ENCODE data around the gene SSUH2. TPM values are rescaled to one million over a fixed set of nuclear protein-coding genes. Genes with fewer than 3 reads are reported as not detected.

Gene SSUH2
- total and polyA plus RNA-seq, 2 donors from 2014 or later = 0.44 to 0.88 TPM

DNA sequence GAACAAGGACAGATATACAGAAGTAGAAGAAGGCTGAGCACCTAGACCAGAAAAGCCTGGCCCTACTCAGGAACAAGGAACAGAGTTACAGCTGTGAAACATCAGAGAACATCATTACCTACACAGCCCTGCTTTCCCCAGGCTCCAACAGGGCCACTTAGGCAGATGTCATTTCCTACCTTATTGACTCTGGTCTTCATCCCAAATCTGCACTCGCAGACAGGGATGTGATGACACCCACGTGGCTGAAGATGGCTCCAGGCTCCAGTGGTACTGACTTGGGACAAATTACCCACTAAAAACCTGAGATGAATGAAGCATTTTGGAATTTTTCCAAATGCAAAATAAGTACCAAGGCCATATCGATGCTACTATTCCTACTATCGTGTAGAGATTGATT is 18.0 kb upstream of the SSUH2 start:
- H3K9ac ChIP-seq (ENCODE audit: low read length in 3 of 3) = no peak overlapping the region
- no peak for FAIRE-seq
- DNase-seq = no peak
- H3K27ac ChIP-seq (ENCODE audit: low read depth in 2 of 2, low read length in 2 of 2) = no peak overlapping the region
- H3K27me3 ChIP-seq (ENCODE audit: control insufficient read depth, insufficient read depth, low read length) = no peaks in the 10 kb centered on the region
- H3K9me3 ChIP-seq (ENCODE audit: control insufficient read depth in 2 of 3, insufficient read depth in 1 of 3, low read length in 3 of 3) = no peaks in the 10 kb centered on the region
- H3K4me3 ChIP-seq (ENCODE audit: low read length in 3 of 3) = no peak overlapping the region
- TF ChIP-seq, protein P1, sequence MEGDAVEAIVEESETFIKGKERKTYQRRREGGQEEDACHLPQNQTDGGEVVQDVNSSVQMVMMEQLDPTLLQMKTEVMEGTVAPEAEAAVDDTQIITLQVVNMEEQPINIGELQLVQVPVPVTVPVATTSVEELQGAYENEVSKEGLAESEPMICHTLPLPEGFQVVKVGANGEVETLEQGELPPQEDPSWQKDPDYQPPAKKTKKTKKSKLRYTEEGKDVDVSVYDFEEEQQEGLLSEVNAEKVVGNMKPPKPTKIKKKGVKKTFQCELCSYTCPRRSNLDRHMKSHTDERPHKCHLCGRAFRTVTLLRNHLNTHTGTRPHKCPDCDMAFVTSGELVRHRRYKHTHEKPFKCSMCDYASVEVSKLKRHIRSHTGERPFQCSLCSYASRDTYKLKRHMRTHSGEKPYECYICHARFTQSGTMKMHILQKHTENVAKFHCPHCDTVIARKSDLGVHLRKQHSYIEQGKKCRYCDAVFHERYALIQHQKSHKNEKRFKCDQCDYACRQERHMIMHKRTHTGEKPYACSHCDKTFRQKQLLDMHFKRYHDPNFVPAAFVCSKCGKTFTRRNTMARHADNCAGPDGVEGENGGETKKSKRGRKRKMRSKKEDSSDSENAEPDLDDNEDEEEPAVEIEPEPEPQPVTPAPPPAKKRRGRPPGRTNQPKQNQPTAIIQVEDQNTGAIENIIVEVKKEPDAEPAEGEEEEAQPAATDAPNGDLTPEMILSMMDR (IDR thresholded peaks at IDR 0.05; ENCODE audit: borderline replicate concordance, extremely low read depth, insufficient read depth) = no peak
- H3K4me1 ChIP-seq (ENCODE audit: control insufficient read depth in 2 of 3, insufficient read depth in 2 of 3, low read depth in 1 of 3, low read length in 3 of 3) = peaks cover 6 to 11% (median 7%) of the 10 kb centered on the region in 3 donors
- no peaks in the 10 kb centered on the region for H3K36me3 ChIP-seq (ENCODE audit: control insufficient read depth in 2 of 3, insufficient read depth in 3 of 3, low read length in 3 of 3)
- intact Hi-C loops (cut with DNase I) = no loop called here

DNA sequence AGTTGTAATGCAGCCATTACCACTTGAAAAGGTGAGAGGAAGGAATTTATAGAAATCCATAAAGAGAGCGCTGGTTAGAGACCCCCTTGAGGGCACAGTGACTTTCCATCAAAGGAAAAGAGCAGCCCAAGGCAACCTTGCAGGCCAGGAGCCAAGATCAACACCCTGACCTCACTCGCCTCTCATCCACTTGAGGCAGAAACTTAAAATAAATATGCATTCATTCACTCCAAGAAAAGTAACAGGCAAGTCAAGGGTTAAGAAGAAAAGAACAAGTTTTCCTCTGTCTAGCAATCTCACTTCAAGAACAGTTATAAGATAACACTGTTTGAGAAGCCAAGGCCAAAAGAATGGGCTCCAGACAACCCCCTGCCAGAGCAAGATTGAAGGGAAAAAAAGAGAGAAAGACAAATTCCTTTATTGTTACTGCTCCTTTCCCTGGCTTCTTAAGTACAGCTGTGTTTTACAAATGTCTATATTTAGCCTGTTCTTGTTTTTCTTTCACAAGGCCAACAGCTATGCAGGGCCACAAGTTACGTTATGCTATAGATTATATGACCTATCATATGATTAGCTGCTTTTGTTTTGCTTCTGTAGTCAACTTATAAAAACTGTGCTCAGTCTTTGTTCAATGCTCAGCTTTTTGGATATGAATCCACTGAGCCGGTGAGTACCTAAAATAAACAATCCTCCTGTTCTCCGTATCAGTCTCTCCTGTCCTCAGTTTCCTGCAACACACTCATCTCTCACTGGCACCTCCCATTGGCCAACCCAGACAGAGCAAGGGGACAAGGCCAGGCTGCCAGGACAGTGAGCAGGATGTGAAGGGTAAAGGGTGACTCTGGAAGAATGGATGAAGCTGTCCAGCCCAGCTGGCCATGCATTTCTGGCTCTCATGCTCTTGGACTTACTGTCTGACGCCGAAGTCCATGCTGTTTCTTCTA is 15.8 kb upstream of the SSUH2 start:
- H3K9me3 ChIP-seq (ENCODE audit: control insufficient read depth in 2 of 3, insufficient read depth in 1 of 3, low read length in 3 of 3) = no peaks in the 10 kb centered on the region
- no peaks in the 10 kb centered on the region for H3K36me3 ChIP-seq (ENCODE audit: control insufficient read depth in 2 of 3, insufficient read depth in 3 of 3, low read length in 3 of 3)
- no peak overlapping the region for H3K27ac ChIP-seq (ENCODE audit: low read depth in 2 of 2, low read length in 2 of 2)
- no peak overlapping the region for H3K4me3 ChIP-seq (ENCODE audit: low read length in 3 of 3)
- intact Hi-C loops (cut with DNase I) = no loop called here
- TF ChIP-seq, protein P1 (IDR thresholded peaks at IDR 0.05; ENCODE audit: borderline replicate concordance, extremely low read depth, insufficient read depth) = no peak
- no peaks in the 10 kb centered on the region for H3K27me3 ChIP-seq (ENCODE audit: control insufficient read depth, insufficient read depth, low read length)
- DNase-seq (peak in 2 of 5 donors; percentile 56 to 81), FAIRE-seq (no peak)
- no peak overlapping the region for H3K9ac ChIP-seq (ENCODE audit: low read length in 3 of 3)
- peaks cover 6 to 11% (median 7%) of the 10 kb centered on the region in 3 donors for H3K4me1 ChIP-seq (ENCODE audit: control insufficient read depth in 2 of 3, insufficient read depth in 2 of 3, low read depth in 1 of 3, low read length in 3 of 3)

DNA sequence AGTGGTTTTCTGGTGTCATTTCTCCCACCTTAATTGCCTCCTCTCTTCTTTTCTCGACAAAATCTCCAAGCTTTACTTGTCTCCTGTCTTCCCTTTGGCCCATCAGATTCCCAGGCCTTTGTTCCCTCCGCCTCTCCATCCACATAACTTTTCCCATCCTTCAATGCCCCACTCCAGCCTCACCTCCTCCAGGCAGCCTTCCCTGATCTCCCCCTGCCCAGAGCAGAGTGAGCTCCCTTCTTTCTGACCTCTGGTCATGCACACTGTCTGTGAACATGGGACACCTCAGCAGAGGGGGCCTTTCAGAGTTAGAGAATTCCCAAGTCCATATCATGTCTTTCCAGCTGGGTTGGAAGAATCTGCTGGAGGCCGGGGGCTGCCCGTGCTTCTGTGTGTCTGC is 14.6 kb upstream of the SSUH2 start:
- peaks cover 6 to 11% (median 7%) of the 10 kb centered on the region in 3 donors for H3K4me1 ChIP-seq (ENCODE audit: control insufficient read depth in 2 of 3, insufficient read depth in 2 of 3, low read depth in 1 of 3, low read length in 3 of 3)
- H3K36me3 ChIP-seq (ENCODE audit: control insufficient read depth in 2 of 3, insufficient read depth in 3 of 3, low read length in 3 of 3) = no peaks in the 10 kb centered on the region
- H3K27ac ChIP-seq (ENCODE audit: low read depth in 2 of 2, low read length in 2 of 2) = no peak overlapping the region
- no peaks in the 10 kb centered on the region for H3K27me3 ChIP-seq (ENCODE audit: control insufficient read depth, insufficient read depth, low read length)
- FAIRE-seq (no peak), DNase-seq (peak in 1 of 5 donors; percentile 33)
- no peaks in the 10 kb centered on the region for H3K9me3 ChIP-seq (ENCODE audit: control insufficient read depth in 2 of 3, insufficient read depth in 1 of 3, low read length in 3 of 3)
- no peak overlapping the region for H3K9ac ChIP-seq (ENCODE audit: low read length in 3 of 3)
- intact Hi-C loops (cut with DNase I) = no loop called here
- TF ChIP-seq, protein P1 (IDR thresholded peaks at IDR 0.05; ENCODE audit: borderline replicate concordance, extremely low read depth, insufficient read depth) = no peak
- H3K4me3 ChIP-seq (ENCODE audit: low read length in 3 of 3) = no peak overlapping the region
